ENCODE results near the gene EEF1AKMT1. TPM values are rescaled to one million over a fixed set of nuclear protein-coding genes. Genes with fewer than 3 reads are reported as not detected.

Gene EEF1AKMT1
- total RNA-seq, 1 experiment from 2014 or later = 8.9 TPM

GRCh38 chr13:20706661-20707060 lies 67.1 kb downstream of the EEF1AKMT1 start:
- ChIA-PET POLR2A (ENCODE audit: unreplicated experiment) (no interaction called here), CTCF (no interaction called here)
- intact Hi-C loops (cut with micrococcal nuclease; ENCODE audit: unreplicated experiment) = no loop called here
- H3K9me3 ChIP-seq (ENCODE audit: insufficient read depth, low read depth) = no peaks in the 10 kb centered on the region
- no peak overlapping the region for H3K4me2 ChIP-seq
- H3K4me3 ChIP-seq = no peak overlapping the region
- H4K20me1 ChIP-seq (ENCODE audit: insufficient read depth) = no peaks in the 10 kb centered on the region
- H3K4me1 ChIP-seq (replicated peaks; ENCODE audit: insufficient read depth) = peaks cover 10% of the 10 kb centered on the region
- no peak for DNase-seq
- H3K36me3 ChIP-seq (ENCODE audit: low read depth) = no peaks in the 10 kb centered on the region
- TF ChIP-seq CTCF (conservative IDR thresholded peaks at IDR 0.05) (no peak), EZH2 (IDR thresholded peaks at IDR 0.05; ENCODE audit: low read depth) (no peak)
- peaks cover 4% of the 10 kb centered on the region; the same call in 1 of the 2 replicates for H3F3A ChIP-seq (ENCODE audit: insufficient read depth, low read depth)
- no peaks in the 10 kb centered on the region for H3K9me2 ChIP-seq (ENCODE audit: insufficient read depth)
- H3K27ac ChIP-seq = no peak overlapping the region
- no TSS peak for BruUV-seq (replicated peaks)
- H3K27me3 ChIP-seq (ENCODE audit: insufficient read depth, low read depth) = no peaks in the 10 kb centered on the region
- H2AFZ ChIP-seq = no peak overlapping the region
- H3K79me2 ChIP-seq (ENCODE audit: low read depth) = 0 out of 2 replicates have a peak, but pooled peaks cover 3% of the 10 kb centered on the region

DNA sequence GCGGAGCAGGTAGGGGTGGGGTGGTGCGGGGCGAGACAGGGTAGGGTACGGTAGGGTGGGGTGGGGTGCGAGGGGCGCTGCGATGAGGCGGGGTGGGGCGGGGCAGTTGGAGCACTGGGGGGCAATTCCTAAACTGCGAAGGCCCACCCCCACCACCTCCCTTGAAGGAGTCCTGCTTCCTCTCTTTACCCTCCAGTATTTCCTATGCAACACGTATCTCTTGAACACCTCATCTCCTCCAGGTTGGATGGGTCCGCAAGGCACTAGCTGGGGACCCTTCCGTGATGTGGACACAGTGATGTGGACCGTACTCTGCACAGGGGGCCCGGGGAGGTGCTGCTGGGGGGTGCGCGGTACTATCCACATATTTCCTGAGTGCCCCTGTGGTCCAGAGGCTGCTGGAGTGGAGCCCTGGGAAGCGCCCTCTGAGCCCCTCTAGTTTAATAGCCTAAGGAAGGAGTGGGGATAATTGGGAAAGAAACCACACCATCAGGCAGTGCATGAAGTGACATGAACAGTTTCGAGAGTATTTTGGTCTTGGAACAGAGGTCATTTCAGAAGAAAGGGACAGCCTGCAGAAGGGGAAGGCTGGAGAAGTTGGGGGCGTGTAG lies 69.2 kb downstream of the EEF1AKMT1 start:
- no peaks in the 10 kb centered on the region for H4K20me1 ChIP-seq (ENCODE audit: insufficient read depth)
- H3K27me3 ChIP-seq (ENCODE audit: insufficient read depth, low read depth) = no peaks in the 10 kb centered on the region
- intact Hi-C loops (cut with micrococcal nuclease; ENCODE audit: unreplicated experiment) = loop anchor here (5.0 kb wide), 1 partner anchor 593 kb away; no protein-coding TSS in a partner anchor
- no peak overlapping the region for H3K27ac ChIP-seq
- TF ChIP-seq CTCF (conservative IDR thresholded peaks at IDR 0.05) = no peak; the same call in 1 of the 2 replicates
- no peak for TF ChIP-seq EZH2 (IDR thresholded peaks at IDR 0.05; ENCODE audit: low read depth)
- peaks cover 4% of the 10 kb centered on the region; the same call in 1 of the 2 replicates for H3F3A ChIP-seq (ENCODE audit: insufficient read depth, low read depth)
- H3K9me3 ChIP-seq (ENCODE audit: insufficient read depth, low read depth) = no peaks in the 10 kb centered on the region
- 0 out of 2 replicates have a peak, but pooled peaks cover 6% of the 10 kb centered on the region for H3K79me2 ChIP-seq (ENCODE audit: low read depth)
- peak overlapping the region; percentile 31; the same call in 1 of the 2 replicates for H3K4me3 ChIP-seq
- no peak overlapping the region; the same call in 1 of the 2 replicates for H2AFZ ChIP-seq
- H3K36me3 ChIP-seq (ENCODE audit: low read depth) = no peaks in the 10 kb centered on the region
- H3K4me1 ChIP-seq (replicated peaks; ENCODE audit: insufficient read depth) = peaks cover 14% of the 10 kb centered on the region
- H3K9me2 ChIP-seq (ENCODE audit: insufficient read depth) = no peaks in the 10 kb centered on the region
- CTCF ChIA-PET = no interaction called here
- peak overlapping the region; percentile 51 for H3K4me2 ChIP-seq
- POLR2A ChIA-PET (ENCODE audit: unreplicated experiment) = no interaction called here
- no TSS peak for BruUV-seq (replicated peaks)
- no peak for DNase-seq

DNA sequence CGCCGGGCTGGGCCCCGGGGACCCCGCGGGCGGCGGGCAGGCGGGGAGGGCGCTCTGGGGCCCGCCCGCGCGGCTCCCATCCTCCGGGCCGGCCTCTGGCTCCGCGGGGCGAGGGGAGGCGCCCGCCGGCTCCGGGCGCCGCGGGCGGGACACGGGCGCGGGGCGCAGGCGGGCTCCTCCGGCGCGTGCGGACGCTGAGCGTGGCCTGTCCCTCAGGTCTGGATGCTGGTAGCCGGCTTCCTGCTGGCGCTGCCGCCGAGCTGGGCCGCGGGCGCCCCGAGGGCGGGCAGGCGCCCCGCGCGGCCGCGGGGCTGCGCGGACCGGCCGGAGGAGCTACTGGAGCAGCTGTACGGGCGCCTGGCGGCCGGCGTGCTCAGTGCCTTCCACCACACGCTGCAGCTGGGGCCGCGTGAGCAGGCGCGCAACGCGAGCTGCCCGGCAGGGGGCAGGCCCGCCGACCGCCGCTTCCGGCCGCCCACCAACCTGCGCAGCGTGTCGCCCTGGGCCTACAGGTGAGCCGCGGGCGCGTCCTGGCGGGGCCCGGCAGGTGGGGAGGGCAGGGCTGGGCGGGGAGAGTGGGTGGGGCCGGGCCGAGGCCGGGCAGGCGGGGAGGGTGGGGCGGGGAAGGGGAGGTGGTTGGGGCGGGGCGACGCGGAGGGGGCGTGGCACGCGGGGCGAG lies 69.8 kb downstream of the EEF1AKMT1 start:
- CTCF ChIA-PET = no interaction called here
- no peak overlapping the region for H3K4me2 ChIP-seq

More for the DNA sequence above, 69.8 kb downstream of the EEF1AKMT1 start:
- Histone ChIP-seq H4K20me1 (ENCODE audit: insufficient read depth) (no peaks in the 10 kb centered on the region), H2AFZ (no peak overlapping the region), H3K36me3 (ENCODE audit: low read depth) (no peaks in the 10 kb centered on the region), H3K27ac (no peak overlapping the region), H3K9me2 (ENCODE audit: insufficient read depth) (no peaks in the 10 kb centered on the region), H3K4me1 (replicated peaks; ENCODE audit: insufficient read depth) (peaks cover 14% of the 10 kb centered on the region), H3K79me2 (ENCODE audit: low read depth) (0 out of 2 replicates have a peak, but pooled peaks cover 6% of the 10 kb centered on the region), H3K9me3 (ENCODE audit: insufficient read depth, low read depth) (no peaks in the 10 kb centered on the region), H3F3A (ENCODE audit: insufficient read depth, low read depth) (peaks cover 4% of the 10 kb centered on the region; the same call in 1 of the 2 replicates), H3K4me3 (no peak overlapping the region; the same call in 1 of the 2 replicates), H3K27me3 (ENCODE audit: insufficient read depth, low read depth) (no peaks in the 10 kb centered on the region)
- intact Hi-C loops (cut with micrococcal nuclease; ENCODE audit: unreplicated experiment) = loop anchor here (5.0 kb wide), 1 partner anchor 593 kb away; no protein-coding TSS in a partner anchor
- POLR2A ChIA-PET (ENCODE audit: unreplicated experiment) = no interaction called here
- TF ChIP-seq EZH2 (IDR thresholded peaks at IDR 0.05; ENCODE audit: low read depth) = no peak
- no peak; the same call in 1 of the 2 replicates for TF ChIP-seq CTCF (conservative IDR thresholded peaks at IDR 0.05)
- BruUV-seq (replicated peaks) = no TSS peak
- DNase-seq = peak; percentile 66 to 87
